Measurements from ENCODE around the gene MIB2. TPM values are rescaled to one million over a fixed set of nuclear protein-coding genes. Genes with fewer than 3 reads are reported as not detected.

The MIB2 gene
- total RNA-seq, 1 experiment from 2014 or later, result 74.5 TPM

- Histone ChIP-seq H3K36me3 (ENCODE audit: control insufficient read depth, insufficient read depth, low read length) (no peaks in the 10 kb centered on the region), H3K9me3 (ENCODE audit: control insufficient read depth, insufficient read depth, low read depth, low read length) (no peaks in the 10 kb centered on the region), H3K4me1 (ENCODE audit: control insufficient read depth, insufficient read depth, low read length) (no peaks in the 10 kb centered on the region), H3K4me3 (ENCODE audit: low read depth in 2 of 2, low read length in 2 of 2) (no peak overlapping the region), H3K27me3 (ENCODE audit: control insufficient read depth, insufficient read depth, low read length) (no peaks in the 10 kb centered on the region), H3K27ac (ENCODE audit: low read length) (no peak overlapping the region)
- ATAC-seq (0 out of 2 replicates have a peak, but pooled peaks have one; percentile 15), DNase-seq (ENCODE audit: low read depth, low spot score) (no peak)
- ChIA-PET POLR2A (no interaction called here), CTCF (no interaction called here)
- TF ChIP-seq, protein P1, sequence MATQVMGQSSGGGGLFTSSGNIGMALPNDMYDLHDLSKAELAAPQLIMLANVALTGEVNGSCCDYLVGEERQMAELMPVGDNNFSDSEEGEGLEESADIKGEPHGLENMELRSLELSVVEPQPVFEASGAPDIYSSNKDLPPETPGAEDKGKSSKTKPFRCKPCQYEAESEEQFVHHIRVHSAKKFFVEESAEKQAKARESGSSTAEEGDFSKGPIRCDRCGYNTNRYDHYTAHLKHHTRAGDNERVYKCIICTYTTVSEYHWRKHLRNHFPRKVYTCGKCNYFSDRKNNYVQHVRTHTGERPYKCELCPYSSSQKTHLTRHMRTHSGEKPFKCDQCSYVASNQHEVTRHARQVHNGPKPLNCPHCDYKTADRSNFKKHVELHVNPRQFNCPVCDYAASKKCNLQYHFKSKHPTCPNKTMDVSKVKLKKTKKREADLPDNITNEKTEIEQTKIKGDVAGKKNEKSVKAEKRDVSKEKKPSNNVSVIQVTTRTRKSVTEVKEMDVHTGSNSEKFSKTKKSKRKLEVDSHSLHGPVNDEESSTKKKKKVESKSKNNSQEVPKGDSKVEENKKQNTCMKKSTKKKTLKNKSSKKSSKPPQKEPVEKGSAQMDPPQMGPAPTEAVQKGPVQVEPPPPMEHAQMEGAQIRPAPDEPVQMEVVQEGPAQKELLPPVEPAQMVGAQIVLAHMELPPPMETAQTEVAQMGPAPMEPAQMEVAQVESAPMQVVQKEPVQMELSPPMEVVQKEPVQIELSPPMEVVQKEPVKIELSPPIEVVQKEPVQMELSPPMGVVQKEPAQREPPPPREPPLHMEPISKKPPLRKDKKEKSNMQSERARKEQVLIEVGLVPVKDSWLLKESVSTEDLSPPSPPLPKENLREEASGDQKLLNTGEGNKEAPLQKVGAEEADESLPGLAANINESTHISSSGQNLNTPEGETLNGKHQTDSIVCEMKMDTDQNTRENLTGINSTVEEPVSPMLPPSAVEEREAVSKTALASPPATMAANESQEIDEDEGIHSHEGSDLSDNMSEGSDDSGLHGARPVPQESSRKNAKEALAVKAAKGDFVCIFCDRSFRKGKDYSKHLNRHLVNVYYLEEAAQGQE (IDR thresholded peaks at IDR 0.05; ENCODE audit: insufficient read depth in 1 of 2, low read depth in 2 of 2, low read length in 1 of 2), result no peak
- TF ChIP-seq POLR2AphosphoS5 (IDR thresholded peaks at IDR 0.05; ENCODE audit: low read depth, low read length), result no peak
- TF ChIP-seq TCF7L2 (IDR thresholded peaks at IDR 0.05; ENCODE audit: low read depth, low read length), result no peak
- TF ChIP-seq SIN3A (IDR thresholded peaks at IDR 0.05; ENCODE audit: borderline replicate concordance, insufficient read depth, low read depth, low read length), result no peak
- no peak for TF ChIP-seq CTCF (IDR thresholded peaks at IDR 0.05)
- in situ Hi-C loops (cut with HindIII; ENCODE audit: low pct_unique_long_range_greater_than_20kb, low sequenced_read_pairs), result no loop called here
- BruUV-seq (replicated peaks), result no TSS peak
- intact Hi-C loops (cut with micrococcal nuclease; ENCODE audit: unreplicated experiment), result no loop called here
These were observed 12.0 kb downstream of the MIB2 start for GRCh38 chr1:1627261-1627828.

DNA sequence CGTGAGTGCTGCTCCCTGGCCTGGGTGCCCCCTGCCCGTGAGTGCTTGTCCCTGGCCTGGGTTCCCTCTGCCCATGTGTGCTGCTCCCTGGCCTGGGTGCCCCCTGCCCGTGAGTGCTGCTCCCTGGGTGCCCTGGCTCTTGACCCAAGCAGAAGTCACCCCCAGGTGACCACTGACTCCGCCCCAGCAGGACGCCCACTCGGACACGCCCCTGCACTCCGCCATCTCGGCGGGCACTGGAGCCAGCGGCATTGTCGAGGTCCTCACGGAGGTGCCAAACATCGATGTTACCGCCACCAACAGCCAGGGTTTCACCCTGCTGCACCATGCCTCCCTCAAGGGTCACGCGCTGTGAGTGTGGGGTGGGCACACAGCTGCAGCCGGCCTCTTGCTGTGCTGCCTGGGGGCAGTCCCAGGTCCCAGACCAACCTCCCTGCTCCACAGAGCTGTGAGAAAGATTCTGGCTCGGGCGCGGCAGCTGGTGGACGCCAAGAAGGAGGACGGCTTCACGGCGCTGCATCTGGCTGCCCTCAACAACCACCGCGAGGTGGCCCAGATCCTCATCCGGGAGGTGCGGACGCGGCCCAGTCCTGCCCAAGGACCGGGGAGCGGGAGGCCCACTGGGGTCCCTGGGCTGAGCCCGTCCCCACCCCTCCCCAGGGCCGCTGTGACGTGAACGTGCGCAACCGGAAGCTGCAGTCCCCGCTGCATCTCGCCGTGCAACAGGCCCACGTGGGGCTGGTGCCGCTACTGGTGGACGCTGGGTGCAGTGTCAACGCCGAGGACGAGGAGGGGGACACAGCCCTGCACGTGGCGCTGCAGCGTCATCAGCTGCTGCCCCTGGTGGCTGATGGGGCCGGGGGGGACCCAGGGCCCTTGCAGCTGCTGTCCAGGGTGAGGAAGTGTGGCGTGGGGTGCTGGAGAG is 12.8 kb downstream of the MIB2 start:
- TSS peak; percentile 45 for BruUV-seq (replicated peaks)
- Histone ChIP-seq H3K27me3 (ENCODE audit: control insufficient read depth, insufficient read depth, low read length) (no peaks in the 10 kb centered on the region), H3K36me3 (ENCODE audit: control insufficient read depth, insufficient read depth, low read length) (no peaks in the 10 kb centered on the region), H3K4me3 (ENCODE audit: low read depth in 2 of 2, low read length in 2 of 2) (no peak overlapping the region), H3K27ac (ENCODE audit: low read length) (no peak overlapping the region), H3K4me1 (ENCODE audit: control insufficient read depth, insufficient read depth, low read length) (no peaks in the 10 kb centered on the region), H3K9me3 (ENCODE audit: control insufficient read depth, insufficient read depth, low read depth, low read length) (no peaks in the 10 kb centered on the region)
- ATAC-seq (no peak), DNase-seq (ENCODE audit: low read depth, low spot score) (no peak)
- POLR2A ChIA-PET, result no interaction called here
- TF ChIP-seq, protein P1 (IDR thresholded peaks at IDR 0.05; ENCODE audit: insufficient read depth in 1 of 2, low read depth in 2 of 2, low read length in 1 of 2), result no peak
- TF ChIP-seq TCF7L2 (IDR thresholded peaks at IDR 0.05; ENCODE audit: low read depth, low read length) (no peak), SIN3A (IDR thresholded peaks at IDR 0.05; ENCODE audit: borderline replicate concordance, insufficient read depth, low read depth, low read length) (no peak), CTCF (IDR thresholded peaks at IDR 0.05) (no peak), POLR2AphosphoS5 (IDR thresholded peaks at IDR 0.05; ENCODE audit: low read depth, low read length) (no peak)
- in situ Hi-C loops (cut with HindIII; ENCODE audit: low pct_unique_long_range_greater_than_20kb, low sequenced_read_pairs), result no loop called here
- CTCF ChIA-PET, result no interaction called here
- intact Hi-C loops (cut with micrococcal nuclease; ENCODE audit: unreplicated experiment), result no loop called here
